HG02885 (cell line): ENCODE measurements around the gene RHBDD1.

Experiments used
- ATAC-seq: cut with Tn5 transposase; IDR thresholded peaks from one replicate; pipeline ENCODE4 v1.9.1; 2021; ENCODE audit warnings: mild to moderate bottlenecking; ENCODE audit not compliant: unreplicated experiment, poor library complexity

RHBDD1 gene

GRCh38 chr2:226909836-226910235, 74.0 kb downstream of the RHBDD1 start:
- no peak for ATAC-seq

DNA sequence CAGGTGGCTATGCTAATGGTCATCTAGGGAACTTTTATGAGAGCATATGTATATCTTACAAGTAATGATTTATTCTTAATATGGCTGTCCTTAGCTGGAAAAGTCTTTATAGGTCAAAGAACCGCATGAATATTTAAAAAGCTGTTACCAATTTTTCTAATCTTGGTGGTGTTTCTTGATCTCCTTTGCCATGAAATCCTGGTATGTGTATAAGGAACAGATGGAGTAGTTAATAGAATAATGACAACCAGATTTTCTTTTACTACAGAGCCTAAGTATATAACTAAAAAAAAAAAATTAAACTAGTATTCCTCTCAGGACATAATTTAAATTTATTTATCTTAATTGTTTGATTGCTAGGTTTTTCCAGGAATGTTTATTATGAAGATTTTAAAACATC, 74.5 kb downstream of the RHBDD1 start:
- ATAC-seq: no peak

DNA sequence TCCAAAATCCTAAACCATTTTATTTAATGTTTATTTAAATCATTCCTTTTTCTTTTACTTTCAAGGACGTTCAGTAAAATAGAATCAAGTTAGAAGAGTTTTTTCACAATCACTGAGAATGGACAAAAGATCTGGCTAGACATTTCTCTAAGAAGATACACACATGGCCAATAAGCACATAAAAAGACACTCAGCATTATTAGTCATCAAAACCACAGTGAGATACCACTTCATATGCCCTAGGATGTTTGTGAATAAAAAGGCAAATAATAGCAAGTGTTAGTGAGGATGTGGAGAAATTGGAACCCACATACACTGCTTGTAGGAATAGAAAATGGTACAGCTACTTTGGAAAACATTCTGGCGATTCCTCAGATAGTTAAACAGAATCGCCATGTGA, 76.1 kb downstream of the RHBDD1 start:
- no peak for ATAC-seq

- ATAC-seq: no peak
Measured at GRCh38 chr2:226913641-226914040, 77.8 kb downstream of the RHBDD1 start.

GRCh38 chr2:226915846-226916360, 80.0 kb downstream of the RHBDD1 start:
- ATAC-seq: no peak

GRCh38 chr2:226916669-226917068, 80.8 kb downstream of the RHBDD1 start:
- peak; percentile 86 for ATAC-seq

DNA sequence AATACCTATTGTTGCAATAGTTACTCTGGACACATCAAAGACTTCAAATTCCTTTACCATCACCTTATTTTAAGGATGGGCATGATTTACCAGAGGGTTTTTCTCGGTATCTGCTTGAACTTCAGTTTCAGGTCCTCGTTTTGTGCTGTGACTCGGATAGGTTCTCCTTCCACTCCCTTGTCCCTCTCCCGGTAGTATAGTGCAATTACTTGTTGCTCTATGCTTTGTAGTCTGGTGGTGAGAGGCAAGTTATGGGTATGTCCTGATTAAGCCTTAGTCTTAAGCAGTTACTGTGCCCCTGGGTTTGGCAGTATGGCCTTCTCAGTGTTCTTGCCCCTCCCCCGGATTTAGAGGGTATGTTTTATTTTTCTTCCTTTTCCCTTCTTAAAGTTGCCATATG, 96.6 kb downstream of the RHBDD1 start:
- ATAC-seq: peak; percentile 91

DNA sequence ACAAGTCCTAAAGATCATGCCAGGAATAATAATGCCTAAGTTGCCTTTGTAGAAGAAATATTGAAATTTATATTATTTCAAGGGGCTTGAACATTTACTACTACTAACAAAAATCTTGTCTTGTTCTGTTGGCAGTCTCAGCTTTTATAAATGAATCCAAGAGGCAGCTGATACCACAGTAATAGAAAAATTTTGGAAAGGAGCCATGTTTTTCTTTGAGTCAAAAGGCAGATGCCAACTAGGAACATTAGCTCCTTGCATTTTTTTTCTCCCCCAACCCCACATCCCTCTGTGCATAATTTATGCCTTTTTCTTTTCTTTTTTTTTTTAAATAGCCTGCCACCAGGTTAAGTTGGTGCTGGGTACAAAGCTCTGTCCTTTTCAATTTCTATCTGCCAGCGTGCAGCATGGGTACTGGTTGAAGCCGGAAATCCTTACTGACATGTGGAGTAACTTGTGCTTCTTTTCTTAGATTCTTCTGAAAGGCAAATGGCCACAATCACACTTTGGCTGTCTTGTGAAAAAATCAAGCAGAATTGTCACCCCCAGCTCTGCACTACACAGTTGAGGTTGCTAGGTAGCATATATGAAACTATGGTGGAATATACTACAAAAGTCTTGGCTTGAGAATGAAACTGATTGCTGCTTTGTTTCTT, 98.8 kb downstream of the RHBDD1 start:
- ATAC-seq: no peak

GRCh38 chr2:226943862-226944620, 108.2 kb downstream of the RHBDD1 start:
- ATAC-seq: peak; percentile 56

DNA sequence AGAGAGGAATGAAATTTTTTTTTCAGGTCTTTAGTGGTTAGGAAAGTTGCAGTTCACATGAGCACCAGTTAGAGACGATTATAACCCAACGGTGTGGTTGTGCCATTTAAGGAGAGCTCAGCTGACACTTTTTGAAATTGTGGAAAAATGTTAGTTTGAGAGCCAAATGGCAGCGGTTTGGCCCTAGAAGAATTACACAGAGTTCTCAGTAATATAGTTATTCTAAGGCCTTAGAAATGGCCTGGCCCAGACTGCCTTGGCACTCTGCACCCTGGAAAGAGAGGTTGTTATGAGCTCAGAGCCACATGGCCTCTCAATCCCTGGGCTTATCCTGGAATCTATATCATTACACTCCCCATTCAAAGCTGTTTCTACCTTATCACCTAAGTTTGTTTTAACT, 117.4 kb downstream of the RHBDD1 start:
- no peak for ATAC-seq

- no peak for ATAC-seq
Measured at GRCh38 chr2:226953826-226954225, 118.0 kb downstream of the RHBDD1 start.

DNA sequence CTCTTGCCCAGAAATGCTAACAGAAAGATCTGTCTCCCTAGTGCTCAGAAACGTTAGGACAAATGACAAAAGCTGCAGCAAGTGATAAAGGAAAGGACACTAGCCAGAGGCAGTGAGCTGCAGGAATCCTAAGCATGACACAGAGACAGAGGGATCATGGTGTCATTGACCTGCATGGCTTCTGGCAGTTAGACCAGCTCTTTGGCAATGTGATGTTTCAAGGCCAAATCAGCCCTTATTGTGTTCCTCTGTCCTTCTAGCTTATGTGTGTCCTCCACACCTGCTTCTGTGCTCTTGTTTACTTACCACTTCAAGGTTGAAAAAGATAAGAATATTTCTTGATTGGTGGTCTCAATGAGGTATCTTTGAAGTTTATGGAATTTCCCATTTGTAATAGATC, 120.8 kb downstream of the RHBDD1 start:
- ATAC-seq: no peak

- no peak for ATAC-seq
Measured at GRCh38 chr2:226959418-226959817, 123.6 kb downstream of the RHBDD1 start.

- ATAC-seq: no peak
Measured at GRCh38 chr2:226962176-226962773, 126.4 kb downstream of the RHBDD1 start.

- ATAC-seq: no peak
Measured at GRCh38 chr2:226963528-226963927, 127.7 kb downstream of the RHBDD1 start.

- no peak for ATAC-seq
Measured at GRCh38 chr2:226965376-226965775, 129.5 kb downstream of the RHBDD1 start.

- no peak for ATAC-seq
Measured at GRCh38 chr2:226969417-226970080, 133.7 kb downstream of the RHBDD1 start.

DNA sequence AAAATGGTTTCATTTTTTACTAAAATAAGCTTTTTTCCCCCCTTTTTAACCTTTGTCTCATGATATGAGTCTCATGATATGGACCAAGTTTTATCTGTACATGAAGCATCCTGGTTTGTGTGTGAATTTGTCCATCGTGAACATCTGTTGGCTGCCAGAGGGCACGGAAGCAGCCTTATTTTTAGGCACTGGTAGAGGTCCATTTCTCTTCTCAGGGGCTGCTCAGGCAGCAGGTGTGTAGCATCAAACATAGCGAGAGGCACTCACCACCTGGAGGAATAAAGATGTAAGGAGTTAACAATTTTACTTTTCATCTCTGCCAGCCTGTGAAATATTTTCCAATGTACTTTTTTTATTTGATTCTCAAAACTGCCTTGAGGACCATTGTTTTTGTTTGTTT, 134.5 kb downstream of the RHBDD1 start:
- peak; percentile 61 for ATAC-seq

GRCh38 chr2:226971084-226971483, 135.2 kb downstream of the RHBDD1 start:
- ATAC-seq: peak; percentile 65

DNA sequence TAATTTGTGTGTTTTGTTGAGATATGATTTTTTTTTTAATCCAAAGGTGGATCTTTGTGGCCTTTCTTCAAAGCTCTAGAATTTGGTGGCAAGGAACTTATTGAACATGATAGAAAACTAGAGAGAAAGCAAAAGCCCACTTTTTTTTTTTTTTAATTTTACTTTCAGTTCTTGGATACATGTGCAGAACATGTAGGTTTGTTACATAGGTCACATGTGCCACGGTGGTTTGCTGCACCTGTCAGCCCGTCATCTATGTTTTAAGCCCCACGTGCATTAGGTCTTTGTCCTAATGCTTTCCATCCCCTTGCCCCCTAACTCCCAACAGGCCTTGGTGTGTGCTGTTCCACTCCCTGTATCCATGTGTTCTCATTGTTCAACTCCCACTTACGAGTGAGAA, 135.9 kb downstream of the RHBDD1 start:
- ATAC-seq: no peak

- no peak for ATAC-seq
Measured at GRCh38 chr2:226973816-226974215, 138.0 kb downstream of the RHBDD1 start.
